Stimulated activated CD4-positive, alpha-beta T cell treated with anti-CD3 and anti-CD28 coated beads, Interleukin-2, amount 100 ng/mL, for 48 hours (primary cell): ENCODE results near the gene VASN.
"Not testable (repeated sequence)": the region's sequence is repeated elsewhere in the genome, so short reads cannot be mapped to it uniquely, and the experiment has no call there.

Source experiments
- DNase-seq, 2 donors: peaks; one replicate each; pipeline ENCODE4 v3.0.0-alpha.2; 2020

The VASN gene

DNA sequence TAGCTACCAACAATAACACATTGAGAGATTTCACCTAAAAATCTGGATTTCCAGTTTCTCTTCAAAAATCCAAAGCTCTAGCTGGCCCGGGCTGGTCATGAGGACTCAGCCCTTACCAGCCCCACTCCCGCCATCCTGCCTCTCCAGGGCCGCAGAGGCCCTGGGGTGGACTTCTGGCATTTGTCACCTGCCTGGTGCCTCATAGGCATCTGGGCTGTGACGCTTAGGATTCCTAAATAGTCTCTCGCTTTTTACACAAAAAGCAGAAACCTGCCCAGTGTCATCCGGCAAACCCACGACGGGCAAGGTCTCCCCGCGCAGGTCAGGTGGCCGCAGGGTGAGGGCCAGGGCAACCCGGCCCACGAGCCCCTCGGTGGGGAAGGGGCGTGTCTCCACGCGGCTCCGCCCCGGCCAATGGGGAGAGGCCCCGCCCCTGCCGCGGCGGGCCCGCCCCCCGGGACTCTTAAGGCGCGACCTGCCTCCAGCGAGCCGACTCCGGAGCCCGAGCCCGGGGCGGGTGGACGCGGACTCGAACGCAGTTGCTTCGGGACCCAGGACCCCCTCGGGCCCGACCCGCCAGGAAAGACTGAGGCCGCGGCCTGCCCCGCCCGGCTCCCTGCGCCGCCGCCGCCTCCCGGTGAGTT is at the start of gene VASN:
Gene VASN, plus strand, starts transcription at position 492 of the 644 bp plus-strand sequence. CDS start 9,030 bp downstream, outside the sequence.
- peak; percentile 61 to 76 for DNase-seq

- DNase-seq = no peak
Measured at GRCh38 chr16:4322121-4323052, 49.3 kb upstream of the VASN start.

DNA sequence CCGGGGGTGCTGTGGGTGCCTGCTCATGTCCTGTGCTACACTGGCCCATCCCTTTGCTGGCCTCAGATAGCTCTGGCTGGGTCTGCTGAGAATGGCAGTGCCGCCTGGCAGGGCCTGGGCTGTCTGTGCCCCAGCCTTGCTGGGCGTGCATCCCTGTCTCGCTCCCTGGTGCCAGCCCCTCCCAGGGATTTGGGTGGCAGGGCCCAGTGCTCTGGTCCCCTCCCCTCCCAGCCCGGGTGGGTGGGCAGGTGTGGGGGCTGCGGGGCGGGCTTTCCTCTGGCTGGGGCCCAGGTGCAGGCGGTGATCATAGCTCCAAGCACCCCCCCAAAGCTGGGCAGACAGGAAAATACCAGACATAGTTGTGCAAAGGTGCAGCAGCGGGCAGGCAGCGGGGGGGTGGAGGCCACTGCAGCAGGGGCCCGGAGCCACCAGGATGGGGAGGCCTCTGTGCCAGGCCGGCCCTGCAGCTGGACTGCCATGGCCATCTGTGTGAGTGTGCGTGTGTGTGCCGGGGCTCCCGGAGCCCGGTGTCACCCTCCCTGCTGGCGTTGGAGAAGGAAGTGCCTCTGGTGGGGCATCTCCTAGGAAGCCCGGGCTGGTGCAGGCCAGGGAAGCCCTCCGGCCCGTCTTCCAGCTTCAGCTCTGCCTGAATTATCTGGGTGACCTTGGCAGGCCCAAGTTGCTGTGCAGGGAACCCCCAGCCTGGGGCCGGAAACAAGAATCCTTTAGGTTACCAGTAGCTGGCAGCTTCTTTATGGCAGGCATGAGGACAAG is 48.4 kb upstream of the VASN start:
- no peak for DNase-seq

GRCh38 chr16:4323845-4324488 is 47.7 kb upstream of the VASN start:
- no peak for DNase-seq

GRCh38 chr16:4324492-4325252 is 47.0 kb upstream of the VASN start:
- DNase-seq = no peak

DNA sequence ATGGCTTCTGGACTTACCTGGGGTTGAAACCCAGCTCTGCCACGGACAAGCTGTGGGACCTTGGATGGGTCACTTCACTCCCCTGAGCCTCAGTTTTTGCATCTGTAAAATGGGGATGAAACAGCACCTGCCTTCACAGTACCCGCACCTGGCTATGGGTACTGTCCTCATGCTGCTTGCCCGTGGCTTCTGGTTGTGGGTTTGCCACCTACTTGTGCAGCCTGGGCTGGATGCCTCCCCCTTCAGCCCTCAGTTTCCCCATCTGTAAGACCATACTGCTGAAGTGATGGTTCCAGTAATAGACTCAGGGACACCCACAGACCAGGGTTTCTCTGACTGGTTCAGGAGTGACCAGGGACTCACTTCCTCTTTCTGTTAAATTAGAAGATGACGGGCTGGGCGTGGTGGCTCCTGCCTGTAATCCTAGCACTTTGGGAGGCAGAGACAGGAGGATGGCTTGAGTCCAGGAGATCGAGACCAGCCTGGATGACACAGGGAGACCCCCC is 46.3 kb upstream of the VASN start:
- DNase-seq = no peak

DNA sequence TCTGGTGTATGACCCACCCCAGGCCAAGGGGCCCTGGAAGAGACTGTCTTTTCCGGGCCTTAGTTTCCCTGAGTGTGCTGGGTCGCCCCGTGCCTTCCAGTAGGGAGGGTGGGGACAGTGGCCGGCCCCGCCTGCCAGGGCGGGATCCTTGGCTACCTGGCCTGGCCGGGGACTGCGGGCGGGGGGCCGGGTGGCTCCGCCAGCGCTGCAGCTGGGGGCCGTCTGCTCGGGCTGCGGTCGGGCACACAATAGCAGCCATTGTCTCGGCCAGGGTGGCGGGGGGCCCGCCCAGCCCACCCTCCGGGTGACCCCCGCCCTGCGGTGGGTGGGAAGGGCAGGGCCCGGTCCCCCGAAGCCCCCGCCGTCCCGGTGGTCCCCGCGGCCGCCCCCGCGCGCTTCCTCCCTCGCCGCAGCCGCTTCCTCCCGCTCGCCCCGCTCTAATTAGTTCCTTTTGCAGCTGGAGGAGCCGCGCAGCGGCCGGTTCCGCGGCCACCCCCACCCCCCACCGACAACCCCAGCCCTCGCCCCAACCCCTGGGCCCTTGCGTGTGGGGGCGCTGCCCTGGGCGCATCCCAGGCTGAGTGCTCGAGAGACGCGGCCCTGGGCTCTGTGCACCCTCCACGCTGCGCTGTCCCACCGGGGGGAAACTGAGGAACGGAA is 44.1 kb upstream of the VASN start:
- DNase-seq = no peak

DNA sequence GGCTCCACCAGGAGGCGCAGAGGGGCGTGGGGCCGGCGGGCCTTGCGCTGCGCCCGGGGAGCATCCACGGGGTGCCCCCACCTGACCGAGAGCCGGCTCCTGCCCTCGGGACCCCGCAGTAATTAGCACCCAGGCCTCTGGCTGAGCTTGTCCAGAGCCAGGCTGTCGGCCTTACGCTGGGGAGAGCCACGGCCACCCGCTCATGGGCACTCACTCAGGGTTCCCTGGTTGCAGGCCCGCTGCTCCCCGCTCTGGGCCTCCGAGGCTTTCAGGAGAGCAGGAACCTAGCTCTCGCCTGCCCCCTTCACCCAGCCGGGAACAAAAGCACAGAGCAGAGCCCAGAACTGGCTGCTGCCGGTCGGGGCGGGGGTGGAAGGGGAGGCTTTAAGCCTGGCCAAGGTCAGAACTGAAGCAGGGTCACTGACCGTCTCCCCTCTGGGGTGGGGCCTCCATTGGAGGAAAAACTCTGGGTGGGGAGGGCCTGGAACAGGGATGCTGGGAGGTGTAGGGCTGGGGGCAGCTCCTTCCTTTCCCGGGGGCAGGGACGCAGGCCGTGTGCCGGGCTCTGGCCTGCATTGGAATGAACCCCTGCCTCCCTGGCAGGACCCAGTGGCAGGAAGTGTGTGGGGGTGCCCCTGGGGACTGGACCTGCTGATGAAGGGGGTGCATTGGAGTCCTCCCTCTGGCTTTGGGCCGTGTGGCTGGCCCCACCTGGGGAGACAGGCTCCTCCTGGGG is 43.4 kb upstream of the VASN start:
- DNase-seq = peak; percentile 43 to 44

- no peak for DNase-seq
Measured at GRCh38 chr16:4328782-4329775, 42.6 kb upstream of the VASN start.

DNA sequence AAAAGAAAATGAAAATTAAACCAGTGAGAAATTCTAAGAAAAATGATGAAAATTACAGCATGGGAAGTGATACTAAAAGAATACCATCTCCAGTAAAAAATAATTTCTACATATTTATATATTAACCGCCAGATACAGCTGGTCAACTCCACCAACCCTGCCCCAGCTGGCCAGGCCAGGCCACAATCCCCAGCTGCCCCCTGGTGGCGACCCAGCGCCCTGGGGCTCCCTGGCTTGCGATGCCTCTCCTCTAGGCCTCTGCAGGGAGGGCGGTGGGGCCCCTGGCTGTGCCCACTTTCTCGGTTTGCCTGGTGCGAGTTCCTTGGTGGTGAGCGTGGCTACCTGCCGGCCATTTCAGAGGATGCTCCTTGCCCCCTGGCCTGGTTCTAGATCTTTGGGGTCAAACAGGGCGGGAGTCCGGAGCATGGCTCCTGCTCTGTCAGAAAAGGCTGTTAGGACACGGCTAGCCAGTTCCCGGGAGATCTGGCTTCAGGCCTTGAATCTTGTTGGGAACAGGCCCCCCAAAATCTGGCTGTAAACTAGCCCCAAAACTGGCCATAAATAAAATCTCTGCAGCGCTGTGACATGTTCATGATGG is 41.3 kb upstream of the VASN start:
- DNase-seq = peak; percentile 72 to 76

- no peak for DNase-seq
Measured at GRCh38 chr16:4332083-4332482, 39.6 kb upstream of the VASN start.

- DNase-seq = no peak
Measured at GRCh38 chr16:4332623-4333307, 38.9 kb upstream of the VASN start.

DNA sequence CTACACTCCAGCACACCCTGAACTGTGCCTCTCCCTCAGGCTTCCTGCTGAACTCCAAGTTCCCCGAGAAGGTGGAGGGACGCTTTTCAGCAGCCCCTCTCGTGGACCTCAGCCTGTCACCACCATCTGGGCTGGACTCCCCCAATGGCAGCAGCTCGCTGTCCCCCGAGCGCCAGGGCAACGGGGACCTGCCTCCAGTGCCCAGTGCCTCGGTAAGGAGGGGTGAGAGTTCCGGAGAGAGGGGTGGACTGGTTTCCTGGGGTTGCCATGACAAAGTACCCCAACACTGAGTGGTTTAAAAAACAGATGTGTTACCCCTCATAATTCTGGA is 38.4 kb upstream of the VASN start:
- no peak for DNase-seq

GRCh38 chr16:4333714-4334113 is 37.9 kb upstream of the VASN start:
- not testable (repeated sequence) for DNase-seq

DNA sequence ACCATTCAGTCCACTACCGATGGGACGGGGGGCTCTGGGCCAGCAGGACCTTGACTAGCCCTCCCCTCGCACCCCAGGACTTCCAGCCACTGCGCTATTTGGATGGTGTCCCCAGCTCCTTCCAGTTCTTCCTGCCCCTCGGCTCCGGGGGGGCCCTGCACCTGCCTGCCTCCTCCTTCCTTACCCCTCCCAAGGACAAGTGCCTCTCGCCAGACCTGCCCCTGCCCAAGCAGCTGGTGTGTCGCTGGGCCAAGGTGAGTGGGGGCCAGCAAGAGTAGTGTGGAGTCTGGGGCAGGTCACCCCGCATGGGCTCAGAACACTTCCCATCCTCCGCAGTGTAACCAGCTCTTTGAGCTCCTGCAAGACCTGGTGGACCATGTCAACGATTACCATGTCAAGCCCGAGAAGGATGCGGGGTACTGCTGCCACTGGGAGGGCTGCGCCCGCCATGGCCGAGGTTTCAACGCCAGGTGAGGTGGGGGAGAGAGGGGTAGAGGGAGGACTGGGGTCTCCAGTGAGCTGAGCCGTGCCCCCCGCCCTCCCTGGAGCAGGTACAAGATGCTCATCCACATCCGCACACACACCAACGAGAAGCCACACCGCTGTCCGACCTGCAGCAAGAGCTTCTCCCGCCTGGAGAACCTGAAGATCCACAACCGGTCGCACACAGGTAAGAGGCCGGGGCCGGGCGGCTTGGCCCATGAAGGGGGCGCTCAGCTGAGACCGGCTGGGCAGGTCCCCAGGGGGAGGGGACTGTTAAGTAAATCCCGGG is 36.7 kb upstream of the VASN start:
- no peak for DNase-seq

GRCh38 chr16:4336701-4337539 is 34.7 kb upstream of the VASN start:
- no peak for DNase-seq
